GM12878 (cell line): Measurements from ENCODE around the gene PLA2G4E. TPM values are rescaled to one million over a fixed set of nuclear protein-coding genes. Genes with fewer than 3 reads are reported as not detected.

ENCODE experiments used
- ATF3 ChIP-seq: IDR thresholded peaks from 2 replicates; pipeline ENCODE4 v1.6.1; 2011; ENCODE audit warnings: low read depth, mild to moderate bottlenecking, low read length, moderate library complexity, borderline replicate concordance; ENCODE audit errors: extremely low read depth
- ATF7 ChIP-seq: fragments of 450-650 bp; IDR thresholded peaks from 2 replicates; pipeline ENCODE4 v1.6.1; 2016; ENCODE audit warnings: low read depth, mild to moderate bottlenecking
- BACH1 ChIP-seq: fragments of 450-650 bp; IDR thresholded peaks from 2 replicates; pipeline ENCODE4 v1.6.1; 2017; ENCODE audit warnings: mild to moderate bottlenecking, borderline replicate concordance
- BRCA1 ChIP-seq: IDR thresholded peaks from 2 replicates; pipeline ENCODE4 v1.6.1; 2011; ENCODE audit warnings: low read depth, low read length, improper control_type of control experiment
- CHD1 ChIP-seq: IDR thresholded peaks from 2 replicates; pipeline ENCODE4 v1.6.1; 2012; ENCODE audit warnings: low read depth, low read length, improper control_type of control experiment
- CHD2 ChIP-seq: IDR thresholded peaks from 2 replicates; pipeline ENCODE4 v1.6.1; 2011; ENCODE audit warnings: low read depth, low read length, improper control_type of control experiment, borderline replicate concordance
- DPF2 ChIP-seq: fragments of 450-650 bp; IDR thresholded peaks from 2 replicates; pipeline ENCODE4 v1.6.1; 2017; ENCODE audit warnings: mild to moderate bottlenecking
- E2F8 ChIP-seq: fragments of 450-650 bp; IDR thresholded peaks from 2 replicates; pipeline ENCODE4 v1.6.1; 2018; ENCODE audit warnings: mild to moderate bottlenecking, low read depth, moderate library complexity; ENCODE audit not compliant: partially characterized antibody
- EZH2 ChIP-seq: IDR thresholded peaks from 2 replicates; pipeline ENCODE4 v1.6.1; 2012; ENCODE audit warnings: low read depth, mild to moderate bottlenecking, control low read depth, inconsistent platforms, low read length, borderline replicate concordance; ENCODE audit not compliant: control insufficient read depth
- IKZF2 ChIP-seq, 2 experiments: fragments of 450-650 bp; IDR thresholded peaks; 2 replicates each; pipeline ENCODE4 v1.6.1; 2017; ENCODE audit warnings: mild to moderate bottlenecking in 2 of 2, moderate library complexity in 2 of 2
- IRF3 ChIP-seq: fragments of 450-650 bp; IDR thresholded peaks from 2 replicates; pipeline ENCODE4 v1.6.1; 2014; ENCODE audit warnings: mild to moderate bottlenecking
- IRF4 ChIP-seq: IDR thresholded peaks from 2 replicates; pipeline ENCODE4 v1.6.1; 2011; ENCODE audit warnings: low read depth, low read length
- IRF5 ChIP-seq: fragments of 450-650 bp; IDR thresholded peaks from 2 replicates; pipeline ENCODE4 v1.6.1; 2017; ENCODE audit warnings: borderline replicate concordance
- MEF2A ChIP-seq: IDR thresholded peaks from 2 replicates; pipeline ENCODE4 v1.6.1; 2011; ENCODE audit warnings: low read depth, mild to moderate bottlenecking, low read length, moderate library complexity; ENCODE audit not compliant: insufficient read depth
- MYB ChIP-seq: fragments of 150-350 bp; IDR thresholded peaks from 2 replicates; pipeline ENCODE4 v1.6.1; 2014; ENCODE audit warnings: mild to moderate bottlenecking, low read depth, low read length, borderline replicate concordance
- NFXL1 ChIP-seq: fragments of 450-650 bp; IDR thresholded peaks from 2 replicates; pipeline ENCODE4 v1.6.1; 2017; ENCODE audit warnings: antibody characterized with exemption, mild to moderate bottlenecking, borderline replicate concordance
- RAD21 ChIP-seq: IDR thresholded peaks from 2 replicates; pipeline ENCODE4 v1.6.1; 2011; ENCODE audit warnings: mild to moderate bottlenecking, low read depth, low read length, moderate library complexity; ENCODE audit not compliant: insufficient read depth
- RCOR1 ChIP-seq: conservative IDR thresholded peaks from 2 replicates; pipeline ENCODE4 v1.6.1; 2012; ENCODE audit warnings: low read depth, low read length, improper control_type of control experiment
- RELA ChIP-seq: fragments of 450-650 bp; IDR thresholded peaks from 2 replicates; pipeline ENCODE4 v1.8.0; 2014; ENCODE audit warnings: borderline replicate concordance; ENCODE audit not compliant: partially characterized antibody
- SIX5 ChIP-seq: IDR thresholded peaks from 2 replicates; pipeline ENCODE4 v1.6.1; 2011; ENCODE audit warnings: mild to moderate bottlenecking, low read depth, low read length, moderate library complexity; ENCODE audit not compliant: severe bottlenecking
- SMAD5 ChIP-seq: IDR thresholded peaks from 2 replicates; pipeline ENCODE4 v1.6.1; 2016; ENCODE audit warnings: antibody characterized with exemption, low read depth
- STAT3 ChIP-seq: IDR thresholded peaks from 2 replicates; pipeline ENCODE4 v1.6.1; 2011; ENCODE audit warnings: low read depth, low read length, improper control_type of control experiment
- SUZ12 ChIP-seq: fragments of 200-600 bp; sonication (generic); IDR thresholded peaks from one replicate; pipeline ENCODE4 v1.6.1; 2018; ENCODE audit warnings: antibody characterized with exemption, mild to moderate bottlenecking; ENCODE audit not compliant: unreplicated experiment
- ZNF217 ChIP-seq: fragments of 450-650 bp; IDR thresholded peaks from 2 replicates; pipeline ENCODE4 v1.6.1; 2017; ENCODE audit warnings: antibody characterized with exemption, mild to moderate bottlenecking
- ZZZ3 ChIP-seq: IDR thresholded peaks from 2 replicates; pipeline ENCODE4 v1.6.1; 2011; ENCODE audit warnings: low read depth; ENCODE audit not compliant: control insufficient read depth, insufficient read length
- polyA plus RNA-seq, 11 experiments: library from polyadenylated mRNA; depleted of rRNA in 4 of 11; unstranded in 6 of 11; stranded (reverse) in 5 of 11; fragments of >200 nt; fragmentation: Nextera tagmentation in 4 of 11; fragmentation: Illumina TruSeq in 1 of 11; extraction: Ambion mirVana in 4 of 11; extraction: Trizol in 1 of 11; gene quantifications; 1 replicate in 1 of 11; 2 replicates in 10 of 11; pipeline versions ENCODE4 v1.2.1 to v1.2.3, GENCODE V29; 2011 to 2016; ENCODE audit warnings: inconsistent platforms in 2 of 11, missing spikeins in 2 of 11, low read depth in 1 of 11
- total RNA-seq, 4 experiments: library from RNA; depleted of rRNA in 3 of 4; stranded (reverse); fragments of >200 nt in 3 of 4; fragmentation: Illumina TruSeq in 1 of 4; extraction: Trizol in 1 of 4; gene quantifications; 2 replicates each; pipeline versions ENCODE4 v1.2.1 to v1.2.3, GENCODE V29; 2013 to 2021

Gene PLA2G4E
- total and polyA plus RNA-seq, 10 of the 15 experiments (the other 5 are each of a cell fraction or from before 2014, with no cell fraction given), result 0.05 to 0.32 (median 0.06) TPM; not detected in 5

GRCh38 chr15:41935566-41936020 lies 85.2 kb downstream of the PLA2G4E start (continued):
- TF ChIP-seq IRF3 (no peak), BACH1 (no peak; the same call in 1 of the 2 replicates), IRF5 (peak; percentile 68; the same call in 1 of the 2 replicates), BRCA1 (no peak), EZH2 (no peak), ATF7 (no peak; the same call in 1 of the 2 replicates), RELA (no peak), CHD2 (no peak), IRF4 (peak; percentile 52), SIX5 (no peak), ATF3 (no peak), E2F8 (no peak), SUZ12 (no peak), STAT3 (no peak), RCOR1 (no peak), IKZF2 (IDR thresholded peaks at IDR 0.05) (peak; percentile 71 to 72), DPF2 (0 out of 2 replicates have a peak, but pooled peaks have one; percentile 39), NFXL1 (no peak), SMAD5 (no peak), RAD21 (no peak), ZNF217 (no peak), MYB (no peak), ZZZ3 (no peak), CHD1 (no peak), MEF2A (peak; percentile 66; the same call in 1 of the 2 replicates)
